ENCODE data around the gene TEX35. TPM values are rescaled to one million over a fixed set of nuclear protein-coding genes. Genes with fewer than 3 reads are reported as not detected.
"Not testable (repeated sequence)": the region's sequence is repeated elsewhere in the genome, so short reads cannot be mapped to it uniquely, and the experiment has no call there.

Gene TEX35
- total and polyA plus RNA-seq, 8 donors, result 0.76 TPM; not detected in 7

DNA sequence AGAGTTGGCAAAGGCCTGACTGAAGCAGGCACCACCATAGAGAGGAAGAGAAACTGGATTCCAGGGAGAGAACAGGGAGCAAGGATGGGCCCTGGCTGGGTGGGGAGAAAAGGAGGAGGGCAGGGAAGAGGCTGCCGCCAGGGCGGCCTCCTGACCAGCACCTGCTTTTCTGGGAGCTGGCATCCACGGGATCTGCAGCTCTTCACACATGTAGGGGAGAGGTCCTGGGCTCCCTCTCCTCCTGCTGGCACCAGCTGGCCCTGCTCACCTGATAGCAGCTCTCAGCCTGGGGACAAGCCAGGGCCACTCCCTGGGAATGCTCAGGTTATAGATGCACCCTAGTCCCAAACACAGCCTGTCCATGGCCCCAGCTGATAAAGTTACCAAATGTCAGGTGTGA is 39.9 kb downstream of the TEX35 start:
- WGBS, 5 donors, result 91 to 93% (median 92%) methylated on average over 3 of the region's 3 CpGs
- TF ChIP-seq EP300 (IDR thresholded peaks at IDR 0.05) (no peak), POLR2A (IDR thresholded peaks at IDR 0.05) (no peak), POLR2AphosphoS5 (IDR thresholded peaks at IDR 0.05) (no peak)
- TF ChIP-seq, protein P1, sequence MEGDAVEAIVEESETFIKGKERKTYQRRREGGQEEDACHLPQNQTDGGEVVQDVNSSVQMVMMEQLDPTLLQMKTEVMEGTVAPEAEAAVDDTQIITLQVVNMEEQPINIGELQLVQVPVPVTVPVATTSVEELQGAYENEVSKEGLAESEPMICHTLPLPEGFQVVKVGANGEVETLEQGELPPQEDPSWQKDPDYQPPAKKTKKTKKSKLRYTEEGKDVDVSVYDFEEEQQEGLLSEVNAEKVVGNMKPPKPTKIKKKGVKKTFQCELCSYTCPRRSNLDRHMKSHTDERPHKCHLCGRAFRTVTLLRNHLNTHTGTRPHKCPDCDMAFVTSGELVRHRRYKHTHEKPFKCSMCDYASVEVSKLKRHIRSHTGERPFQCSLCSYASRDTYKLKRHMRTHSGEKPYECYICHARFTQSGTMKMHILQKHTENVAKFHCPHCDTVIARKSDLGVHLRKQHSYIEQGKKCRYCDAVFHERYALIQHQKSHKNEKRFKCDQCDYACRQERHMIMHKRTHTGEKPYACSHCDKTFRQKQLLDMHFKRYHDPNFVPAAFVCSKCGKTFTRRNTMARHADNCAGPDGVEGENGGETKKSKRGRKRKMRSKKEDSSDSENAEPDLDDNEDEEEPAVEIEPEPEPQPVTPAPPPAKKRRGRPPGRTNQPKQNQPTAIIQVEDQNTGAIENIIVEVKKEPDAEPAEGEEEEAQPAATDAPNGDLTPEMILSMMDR (IDR thresholded peaks at IDR 0.05), result no peak
- H3K27ac ChIP-seq, result no peak overlapping the region
- no peak overlapping the region for H3K4me3 ChIP-seq
- H3K4me1 ChIP-seq, result no peaks in the 10 kb centered on the region
- peaks cover 0 to 16% (median 1%) of the 10 kb centered on the region in 4 donors for H3K36me3 ChIP-seq
- no peaks in the 10 kb centered on the region for H3K27me3 ChIP-seq
- intact Hi-C loops (cut with DNase I; ENCODE audit: low total_unique reads), result no loop called here
- DNase-seq, result no peak
- H3K9me3 ChIP-seq, result peaks cover 0 to 20% (median 5%) of the 10 kb centered on the region in 4 donors

DNA sequence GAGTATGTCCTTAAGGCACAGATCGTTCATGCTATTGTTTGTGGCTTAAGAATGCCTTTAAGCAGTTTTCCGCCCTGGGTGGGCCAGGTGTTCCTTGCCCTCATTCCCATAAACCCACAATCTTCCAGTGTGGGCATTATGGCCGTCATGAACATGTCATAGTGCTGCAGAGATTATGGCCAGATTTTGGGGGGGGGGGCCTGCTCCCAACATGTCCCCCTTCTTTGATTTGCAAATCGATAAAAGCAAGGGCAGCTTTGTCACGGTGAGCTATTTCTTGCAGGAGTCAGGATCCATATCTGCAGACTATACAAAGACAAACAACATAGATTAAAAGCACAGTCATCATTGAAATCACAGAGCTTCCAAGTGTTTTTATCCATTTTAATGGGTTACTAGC is 41.4 kb downstream of the TEX35 start:
- WGBS, 5 donors, result 93 to 96% (median 95%) methylated on average over 5 of the region's 5 CpGs

GRCh38 chr1:178555613-178556012 is 42.7 kb downstream of the TEX35 start:
- H3K27ac ChIP-seq; intact Hi-C loops (cut with DNase I; ENCODE audit: low total_unique reads); H3K36me3 ChIP-seq; H3K4me3 ChIP-seq; H3K27me3 ChIP-seq; DNase-seq; H3K4me1 ChIP-seq: not testable (repeated sequence)
- WGBS, 5 donors, result 93 to 100% (median 96%) methylated on average over 1 of the region's 1 CpG
- peaks cover 0 to 20% (median 5%) of the 10 kb centered on the region in 4 donors for H3K9me3 ChIP-seq

More for the DNA sequence above, 41.4 kb downstream of the TEX35 start:
- H3K4me3 ChIP-seq; intact Hi-C loops (cut with DNase I; ENCODE audit: low total_unique reads); DNase-seq; H3K27me3 ChIP-seq; H3K27ac ChIP-seq; H3K4me1 ChIP-seq: not testable (repeated sequence)
- H3K9me3 ChIP-seq, result peaks cover 0 to 20% (median 5%) of the 10 kb centered on the region in 4 donors
- peaks cover 0 to 12% (median 0%) of the 10 kb centered on the region in 4 donors for H3K36me3 ChIP-seq

DNA sequence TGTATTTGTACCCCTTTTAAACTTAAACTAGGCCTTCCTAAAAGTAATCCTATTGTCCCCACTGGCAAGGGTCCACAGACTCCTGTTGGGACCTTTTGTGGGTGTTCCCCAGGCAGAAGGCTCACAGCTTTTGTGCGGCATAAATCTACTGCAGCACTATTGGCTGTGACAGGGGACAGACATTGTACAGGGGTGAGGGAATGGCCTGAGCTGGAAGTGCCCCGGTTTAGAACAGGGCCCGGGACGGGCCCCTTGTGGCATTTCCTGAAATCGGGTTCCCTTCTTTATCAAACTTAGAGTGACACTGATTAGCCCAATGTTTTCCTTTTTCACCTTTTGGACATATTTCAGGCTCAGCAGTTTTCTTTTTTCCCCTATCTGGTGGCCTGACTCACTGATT is 45.9 kb downstream of the TEX35 start:
- intact Hi-C loops (cut with DNase I; ENCODE audit: low total_unique reads); H3K4me3 ChIP-seq; H3K27me3 ChIP-seq; H3K36me3 ChIP-seq; H3K4me1 ChIP-seq; DNase-seq; H3K27ac ChIP-seq: not testable (repeated sequence)
- peaks cover 0 to 16% (median 5%) of the 10 kb centered on the region in 4 donors for H3K9me3 ChIP-seq
- WGBS, 5 donors, result 24 to 58% (median 34%) methylated on average over 5 of the region's 5 CpGs

GRCh38 chr1:178560871-178561376 is 48.0 kb downstream of the TEX35 start:
- H3K4me3 ChIP-seq, result no peak overlapping the region
- no peaks in the 10 kb centered on the region for H3K9me3 ChIP-seq
- H3K27me3 ChIP-seq, result no peaks in the 10 kb centered on the region
- no peak for DNase-seq
- intact Hi-C loops (cut with DNase I; ENCODE audit: low total_unique reads), result no loop called here
- TF ChIP-seq, protein P1 (IDR thresholded peaks at IDR 0.05), result no peak
- TF ChIP-seq EP300 (IDR thresholded peaks at IDR 0.05) (no peak), POLR2AphosphoS5 (IDR thresholded peaks at IDR 0.05) (no peak), POLR2A (IDR thresholded peaks at IDR 0.05) (no peak)
- no peaks in the 10 kb centered on the region for H3K4me1 ChIP-seq
- H3K36me3 ChIP-seq, result no peaks in the 10 kb centered on the region
- 86 to 95% (median 89%) methylated on average over 8 of the region's 8 CpGs for WGBS, 5 donors
- no peak overlapping the region for H3K27ac ChIP-seq

DNA sequence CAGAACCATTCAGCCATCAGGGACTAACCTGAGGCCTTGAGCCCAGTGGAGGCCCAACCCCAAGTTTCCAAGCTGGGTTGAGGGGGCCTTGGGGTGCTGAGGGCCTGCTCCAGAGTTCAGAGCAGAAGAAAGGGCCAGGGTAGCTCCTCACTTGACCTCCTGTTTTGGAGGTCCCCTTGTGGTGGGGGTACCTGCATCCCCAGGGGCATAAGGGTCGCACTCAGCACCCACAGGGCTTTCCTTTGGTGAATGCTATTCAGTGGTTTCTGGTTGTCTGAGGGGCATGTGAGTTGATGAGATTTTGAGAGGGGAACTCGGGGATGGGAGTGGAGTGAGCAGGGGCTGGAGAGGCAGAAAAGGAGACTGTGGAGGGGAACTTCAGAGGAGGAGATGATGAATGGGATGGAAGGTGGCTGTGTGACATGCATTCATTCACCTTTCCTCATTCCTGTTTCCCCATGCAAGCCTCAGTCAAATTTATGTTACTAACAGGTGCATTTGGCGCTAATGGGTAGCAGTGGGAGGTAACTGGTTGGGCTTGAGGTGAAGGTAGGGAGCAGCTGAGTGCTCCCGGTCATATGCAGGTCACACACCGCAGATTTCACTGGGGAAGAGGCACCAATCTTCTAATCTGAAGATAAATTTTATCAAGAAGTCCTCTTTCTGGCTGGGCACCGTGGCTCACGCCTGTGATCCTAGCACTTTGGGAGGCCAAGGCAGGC is 50.4 kb downstream of the TEX35 start:
- intact Hi-C loops (cut with DNase I; ENCODE audit: low total_unique reads), result no loop called here
- H3K36me3 ChIP-seq, result no peaks in the 10 kb centered on the region
- H3K27ac ChIP-seq, result no peak overlapping the region
- no peak overlapping the region for H3K4me3 ChIP-seq
- no peaks in the 10 kb centered on the region for H3K9me3 ChIP-seq
- H3K4me1 ChIP-seq, result no peaks in the 10 kb centered on the region
- TF ChIP-seq POLR2A (IDR thresholded peaks at IDR 0.05), result no peak
- WGBS, 5 donors, result 92 to 94% (median 93%) methylated on average over 7 of the region's 7 CpGs
- no peaks in the 10 kb centered on the region for H3K27me3 ChIP-seq
- no peak for DNase-seq

Measured in stomach (tissue), 9 donors.